GM12864 (cell line): ENCODE data around the gene FOXN3.

Experiments
- DNase-seq: peaks from one replicate; pipeline ENCODE4 v3.0.0-alpha.2; 2011; ENCODE audit warnings: low read depth
- H3K4me3 ChIP-seq: 2 replicates; pipeline ENCODE4 v1.5.1; 2011; ENCODE audit warnings: mild to moderate bottlenecking, low read depth, low read length, control low read depth
- TF ChIP-seq, protein P1 (sequence below): IDR thresholded peaks from 2 replicates; pipeline ENCODE4 v1.5.1; 2011; ENCODE audit warnings: low read depth, mild to moderate bottlenecking, moderate library complexity, low read length, control low read depth, inconsistent platforms; ENCODE audit errors: missing control alignments

FOXN3 gene

DNA sequence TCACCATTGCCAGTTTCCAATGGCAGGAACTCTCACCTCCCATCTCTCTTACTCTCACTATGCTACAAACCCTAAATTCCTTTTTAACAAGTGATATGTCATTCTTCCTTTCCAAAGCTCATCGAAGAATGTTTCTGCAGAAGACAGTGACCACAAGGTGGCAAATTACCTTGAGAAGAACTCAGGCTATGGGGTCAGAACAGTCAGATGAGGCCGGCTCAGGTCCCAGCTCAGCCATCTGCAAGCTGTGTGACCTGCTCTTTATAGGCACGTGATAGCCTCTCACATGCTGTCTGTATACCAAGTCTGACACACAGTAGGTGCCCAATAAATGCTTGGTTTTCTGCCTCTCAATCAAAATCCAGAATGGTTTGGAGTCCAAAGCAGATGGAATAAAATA, 80.7 kb downstream of the FOXN3 start:
- DNase-seq, result peak; percentile 63
- no peak overlapping the region for H3K4me3 ChIP-seq
- TF ChIP-seq, protein P1, sequence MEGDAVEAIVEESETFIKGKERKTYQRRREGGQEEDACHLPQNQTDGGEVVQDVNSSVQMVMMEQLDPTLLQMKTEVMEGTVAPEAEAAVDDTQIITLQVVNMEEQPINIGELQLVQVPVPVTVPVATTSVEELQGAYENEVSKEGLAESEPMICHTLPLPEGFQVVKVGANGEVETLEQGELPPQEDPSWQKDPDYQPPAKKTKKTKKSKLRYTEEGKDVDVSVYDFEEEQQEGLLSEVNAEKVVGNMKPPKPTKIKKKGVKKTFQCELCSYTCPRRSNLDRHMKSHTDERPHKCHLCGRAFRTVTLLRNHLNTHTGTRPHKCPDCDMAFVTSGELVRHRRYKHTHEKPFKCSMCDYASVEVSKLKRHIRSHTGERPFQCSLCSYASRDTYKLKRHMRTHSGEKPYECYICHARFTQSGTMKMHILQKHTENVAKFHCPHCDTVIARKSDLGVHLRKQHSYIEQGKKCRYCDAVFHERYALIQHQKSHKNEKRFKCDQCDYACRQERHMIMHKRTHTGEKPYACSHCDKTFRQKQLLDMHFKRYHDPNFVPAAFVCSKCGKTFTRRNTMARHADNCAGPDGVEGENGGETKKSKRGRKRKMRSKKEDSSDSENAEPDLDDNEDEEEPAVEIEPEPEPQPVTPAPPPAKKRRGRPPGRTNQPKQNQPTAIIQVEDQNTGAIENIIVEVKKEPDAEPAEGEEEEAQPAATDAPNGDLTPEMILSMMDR, result peak; percentile 37

DNA sequence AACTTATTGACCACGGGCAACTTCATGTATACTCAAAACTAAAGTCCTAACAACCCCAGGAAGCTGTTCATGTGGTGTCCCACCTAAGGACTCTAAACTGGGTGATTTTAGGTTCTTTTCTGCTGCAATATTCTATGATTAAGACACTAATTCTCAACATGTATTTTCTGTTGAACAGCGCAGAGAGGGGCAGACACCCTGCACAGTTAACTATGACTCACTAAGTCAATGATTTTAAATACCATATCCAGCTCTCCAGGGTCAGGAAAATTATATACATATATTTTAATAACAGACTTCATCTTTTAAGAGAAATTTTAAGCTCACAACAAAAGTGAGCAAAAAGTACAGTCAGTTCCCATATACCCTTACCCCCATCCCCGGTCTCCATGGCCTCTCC, 85.0 kb downstream of the FOXN3 start:
- TF ChIP-seq, protein P1, result no peak
- DNase-seq, result no peak

DNA sequence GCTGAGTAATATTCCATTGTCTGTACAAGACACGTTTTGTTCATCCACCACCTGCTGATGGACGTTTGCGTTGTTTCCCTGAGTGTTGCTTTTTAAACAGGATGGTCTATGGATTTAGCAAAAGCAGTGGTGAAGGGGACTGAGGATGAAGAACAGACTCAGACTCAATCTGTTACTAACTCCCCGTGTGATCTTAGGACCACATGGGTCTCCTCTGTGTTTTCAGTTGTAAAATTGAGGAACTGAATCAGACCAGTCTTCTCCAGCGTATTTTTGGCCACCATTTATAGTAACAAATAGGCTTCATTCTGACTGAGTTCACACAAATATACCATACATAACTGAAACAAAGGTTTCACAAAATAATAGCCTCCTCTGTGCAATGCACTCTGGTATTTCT, 85.6 kb downstream of the FOXN3 start:
- H3K4me3 ChIP-seq, result no peak overlapping the region; the same call in 1 of the 2 replicates
- peak; percentile 92 for DNase-seq
- TF ChIP-seq, protein P1, result no peak

More for the DNA sequence above, 85.0 kb downstream of the FOXN3 start:
- H3K4me3 ChIP-seq, result no peak overlapping the region; the same call in 1 of the 2 replicates

DNA sequence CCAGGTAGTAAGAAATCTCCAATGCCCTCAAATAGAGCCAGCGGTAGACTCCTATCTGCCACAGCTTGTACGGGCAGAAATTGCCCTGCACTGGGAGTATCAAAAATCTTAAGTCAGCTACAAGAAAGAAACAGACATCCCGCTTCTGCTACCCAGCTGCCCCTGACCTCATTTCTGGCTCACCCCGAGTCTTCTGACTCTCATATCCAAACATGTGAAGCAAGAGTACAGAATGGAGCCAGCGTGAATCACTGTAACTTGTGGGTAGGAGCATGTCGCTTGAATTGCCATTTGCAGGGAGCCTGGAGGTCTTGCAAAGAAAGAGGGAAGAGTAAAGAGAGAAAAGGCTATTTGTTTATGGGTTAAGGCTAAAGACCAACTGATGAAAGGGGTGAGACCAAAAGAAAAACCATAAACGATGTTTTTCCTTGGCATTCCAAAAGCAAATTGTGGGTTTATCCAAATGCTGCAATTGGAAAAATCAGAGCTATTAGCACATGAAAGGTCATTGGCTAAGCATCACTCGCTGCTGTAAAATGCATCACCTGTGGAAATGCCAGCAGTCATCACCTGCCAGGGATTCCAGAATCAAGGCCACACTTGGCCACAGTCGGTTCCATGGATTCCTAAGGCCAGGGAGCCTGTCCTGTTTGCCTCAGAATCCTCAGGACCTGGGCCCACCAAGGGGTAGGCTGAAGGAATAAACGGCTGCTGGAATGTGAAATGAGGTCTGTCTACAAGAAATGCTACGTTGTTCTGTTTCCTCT, 86.6 kb downstream of the FOXN3 start:
- no peak for DNase-seq
- H3K4me3 ChIP-seq, result no peak overlapping the region
- TF ChIP-seq, protein P1, result no peak

DNA sequence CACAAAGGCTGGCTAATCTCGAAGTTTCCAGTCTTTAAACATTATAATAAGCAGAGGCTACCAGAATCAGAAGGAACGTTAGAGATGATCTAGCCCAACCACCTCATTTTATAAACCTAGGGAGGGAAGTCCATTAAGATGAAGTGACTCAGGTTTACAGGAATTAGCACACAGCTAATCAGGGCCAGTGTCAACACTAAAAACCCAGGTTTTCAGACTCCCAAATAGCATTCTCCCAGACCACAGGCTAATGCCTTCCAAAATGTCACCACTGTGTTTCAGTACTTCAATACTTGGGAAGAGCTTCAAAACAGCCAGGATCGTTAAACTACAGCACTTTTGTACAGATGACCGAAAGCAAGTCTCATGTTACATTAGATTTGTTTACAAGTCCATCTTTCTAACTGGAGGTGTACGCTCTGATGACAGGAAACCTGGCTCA, 89.2 kb downstream of the FOXN3 start:
- H3K4me3 ChIP-seq, result no peak overlapping the region
- no peak for DNase-seq
- TF ChIP-seq, protein P1, result no peak

DNA sequence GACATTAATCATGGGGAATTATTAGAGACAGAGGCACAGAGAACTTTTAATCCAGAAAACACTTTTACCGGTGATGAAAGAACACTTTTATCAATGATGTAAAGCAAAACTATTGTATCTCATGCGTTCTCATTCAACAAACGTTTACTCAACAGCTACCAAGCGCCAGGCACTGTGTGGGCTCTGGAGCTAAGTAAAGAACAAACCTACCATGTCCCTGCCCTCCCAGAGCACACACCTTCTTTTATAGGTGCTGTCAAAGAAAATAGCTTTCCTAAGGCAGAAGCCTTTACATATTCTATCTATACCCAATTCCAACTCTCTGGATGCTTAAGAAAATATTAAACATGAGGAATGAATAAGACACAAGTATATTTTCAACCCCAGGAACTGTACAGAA, 91.1 kb downstream of the FOXN3 start:
- H3K4me3 ChIP-seq, result no peak overlapping the region
- TF ChIP-seq, protein P1, result no peak
- no peak for DNase-seq
